B cell (primary cell): ENCODE measurements around the gene TPRG1L.

Experiments
- CTCF ChIP-seq: fragments of 200-600 bp; IDR thresholded peaks from one replicate; pipeline ENCODE4 v1.8.0; 2022; ENCODE audit warnings: antibody characterized with exemption, mild to moderate bottlenecking
- EZH2 ChIP-seq: IDR thresholded peaks from 2 replicates; pipeline ENCODE4 v1.6.1; 2012; ENCODE audit warnings: borderline replicate concordance, low read depth, mild to moderate bottlenecking, moderate library complexity, low read length; ENCODE audit not compliant: insufficient read depth, poor library complexity, severe bottlenecking

- TF ChIP-seq CTCF (no peak), EZH2 (no peak)
Observed at GRCh38 chr1:3672971-3673361, 48.2 kb downstream of the TPRG1L start.
